HG03039 (cell line): ENCODE results near the gene DIAPH3.
"Not testable (repeated sequence)": the region's sequence is repeated elsewhere in the genome, so short reads cannot be mapped to it uniquely, and the experiment has no call there.

Experiments
- ATAC-seq: cut with Tn5 transposase; IDR thresholded peaks from one replicate; pipeline ENCODE4 v1.9.1; 2021; ENCODE audit warnings: mild to moderate bottlenecking, moderate library complexity; ENCODE audit not compliant: unreplicated experiment

Gene DIAPH3, protein sequence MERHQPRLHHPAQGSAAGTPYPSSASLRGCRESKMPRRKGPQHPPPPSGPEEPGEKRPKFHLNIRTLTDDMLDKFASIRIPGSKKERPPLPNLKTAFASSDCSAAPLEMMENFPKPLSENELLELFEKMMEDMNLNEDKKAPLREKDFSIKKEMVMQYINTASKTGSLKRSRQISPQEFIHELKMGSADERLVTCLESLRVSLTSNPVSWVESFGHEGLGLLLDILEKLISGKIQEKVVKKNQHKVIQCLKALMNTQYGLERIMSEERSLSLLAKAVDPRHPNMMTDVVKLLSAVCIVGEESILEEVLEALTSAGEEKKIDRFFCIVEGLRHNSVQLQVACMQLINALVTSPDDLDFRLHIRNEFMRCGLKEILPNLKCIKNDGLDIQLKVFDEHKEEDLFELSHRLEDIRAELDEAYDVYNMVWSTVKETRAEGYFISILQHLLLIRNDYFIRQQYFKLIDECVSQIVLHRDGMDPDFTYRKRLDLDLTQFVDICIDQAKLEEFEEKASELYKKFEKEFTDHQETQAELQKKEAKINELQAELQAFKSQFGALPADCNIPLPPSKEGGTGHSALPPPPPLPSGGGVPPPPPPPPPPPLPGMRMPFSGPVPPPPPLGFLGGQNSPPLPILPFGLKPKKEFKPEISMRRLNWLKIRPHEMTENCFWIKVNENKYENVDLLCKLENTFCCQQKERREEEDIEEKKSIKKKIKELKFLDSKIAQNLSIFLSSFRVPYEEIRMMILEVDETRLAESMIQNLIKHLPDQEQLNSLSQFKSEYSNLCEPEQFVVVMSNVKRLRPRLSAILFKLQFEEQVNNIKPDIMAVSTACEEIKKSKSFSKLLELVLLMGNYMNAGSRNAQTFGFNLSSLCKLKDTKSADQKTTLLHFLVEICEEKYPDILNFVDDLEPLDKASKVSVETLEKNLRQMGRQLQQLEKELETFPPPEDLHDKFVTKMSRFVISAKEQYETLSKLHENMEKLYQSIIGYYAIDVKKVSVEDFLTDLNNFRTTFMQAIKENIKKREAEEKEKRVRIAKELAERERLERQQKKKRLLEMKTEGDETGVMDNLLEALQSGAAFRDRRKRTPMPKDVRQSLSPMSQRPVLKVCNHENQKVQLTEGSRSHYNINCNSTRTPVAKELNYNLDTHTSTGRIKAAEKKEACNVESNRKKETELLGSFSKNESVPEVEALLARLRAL

DNA sequence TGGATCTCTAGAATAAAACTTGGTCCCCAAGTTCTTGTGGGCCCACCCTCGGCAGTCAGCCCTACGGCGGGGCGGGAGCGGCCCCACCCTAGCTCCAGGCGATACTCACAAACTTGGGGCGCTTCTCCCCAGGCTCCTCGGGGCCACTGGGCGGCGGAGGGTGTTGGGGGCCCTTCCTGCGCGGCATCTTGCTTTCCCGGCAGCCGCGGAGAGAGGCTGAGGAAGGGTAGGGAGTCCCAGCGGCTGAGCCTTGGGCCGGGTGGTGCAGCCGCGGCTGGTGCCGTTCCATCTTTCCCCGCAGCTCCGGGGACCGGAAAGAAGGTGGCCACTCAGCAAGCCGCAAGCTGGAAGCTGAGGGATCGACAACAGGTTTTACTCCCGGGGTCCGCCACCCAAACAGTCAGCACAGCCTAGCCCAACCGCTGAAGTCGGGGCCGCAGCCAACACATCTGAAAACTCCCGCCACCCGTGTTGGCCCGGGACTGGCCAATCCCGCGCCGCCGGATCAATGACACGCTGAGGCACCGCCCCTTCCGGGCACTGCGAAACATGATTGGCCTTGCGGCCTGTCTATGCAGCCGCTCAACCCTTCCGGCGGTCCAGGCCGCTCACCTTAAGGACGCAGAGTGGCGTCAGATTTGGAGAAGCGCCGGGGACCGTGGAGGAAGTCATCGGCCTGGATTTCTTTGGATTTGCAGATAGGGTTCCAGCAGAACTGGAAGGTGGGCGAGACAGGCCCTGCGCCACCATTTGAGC, at the start of gene DIAPH3:
DIAPH3 (minus strand) TSS at position 451 of the 756 bp plus-strand sequence; CDS start at position 289, 162 bp downstream.
- peak; percentile 100 for ATAC-seq

DNA sequence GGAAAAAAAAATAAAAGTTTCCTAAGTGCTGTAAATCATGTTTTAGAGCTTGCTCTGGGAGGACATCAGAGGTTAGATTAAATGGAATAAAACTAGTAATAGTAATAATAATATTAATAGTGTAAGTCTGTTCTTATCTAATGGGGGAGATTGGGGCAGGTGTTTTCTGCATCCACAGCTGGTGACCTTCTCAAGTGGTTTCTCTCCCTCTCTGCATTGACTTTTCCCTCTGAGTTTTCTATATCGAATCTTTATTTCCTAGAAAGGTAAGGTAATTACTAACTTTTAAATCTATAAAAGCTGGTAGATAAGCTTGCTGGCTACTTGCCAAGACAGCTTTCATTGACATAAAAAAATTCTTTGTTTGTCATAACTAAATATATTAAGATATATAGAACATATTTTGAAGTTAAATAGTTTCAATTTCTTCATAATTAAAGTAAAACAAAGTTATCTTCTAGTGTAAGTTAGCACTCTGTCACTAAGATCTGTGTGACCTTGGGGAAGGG, 49.6 kb upstream of the DIAPH3 start:
- ATAC-seq: no peak

DNA sequence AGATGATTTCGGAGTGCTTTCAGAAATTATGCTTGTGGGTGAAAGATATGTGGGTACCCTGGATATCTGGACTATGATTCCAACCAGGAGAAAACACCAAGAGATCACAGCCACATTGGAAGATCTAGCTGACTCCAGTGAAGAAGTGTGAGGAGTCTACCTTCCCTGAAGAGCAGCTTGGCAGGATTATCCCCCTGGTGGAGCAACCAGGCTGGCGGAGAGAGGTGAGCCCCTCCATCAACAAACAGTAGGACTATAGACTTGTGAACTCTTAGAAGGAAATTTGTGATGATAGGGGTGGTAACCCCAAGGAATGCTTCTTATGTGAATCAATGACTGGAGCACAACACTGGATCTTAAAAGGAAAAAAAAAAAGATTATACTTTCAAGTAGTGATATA, 47.8 kb upstream of the DIAPH3 start:
- no peak for ATAC-seq

DNA sequence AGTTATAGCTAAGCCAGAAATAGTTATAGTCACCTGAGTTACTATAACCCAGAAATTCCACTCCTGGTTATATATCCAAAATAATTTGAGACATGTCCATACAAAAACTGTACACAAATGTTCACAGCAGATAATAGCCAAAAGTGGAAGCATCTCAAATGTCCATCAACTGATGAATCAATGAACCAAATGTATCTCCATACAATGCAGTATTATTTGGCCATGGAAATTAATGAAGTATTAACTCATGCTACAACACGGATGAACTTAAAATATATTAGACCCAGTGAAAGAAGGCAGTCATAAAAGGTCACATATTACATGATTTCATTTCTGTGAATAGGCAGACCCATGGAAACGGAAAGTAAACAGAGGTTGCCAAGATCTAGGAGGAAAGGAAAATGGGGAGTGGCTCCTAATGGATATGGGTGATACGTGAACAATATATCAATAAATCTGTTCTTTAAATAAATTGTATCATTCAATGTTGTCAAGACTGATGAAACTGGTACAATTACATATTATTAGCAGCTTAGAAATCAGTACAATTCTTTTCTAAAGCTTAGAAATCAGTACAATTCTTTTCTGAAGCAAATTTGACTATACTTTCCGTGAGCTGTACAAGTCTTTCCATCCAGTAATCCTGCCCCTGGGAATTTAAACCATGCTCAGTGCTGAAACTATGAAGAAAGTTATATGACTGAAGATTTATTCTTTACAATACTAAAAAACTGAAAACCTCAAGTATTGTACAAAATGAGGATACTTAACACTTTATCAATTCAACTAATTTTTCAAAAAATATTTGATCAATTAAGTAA, 47.0 kb upstream of the DIAPH3 start:
- ATAC-seq: no peak

DNA sequence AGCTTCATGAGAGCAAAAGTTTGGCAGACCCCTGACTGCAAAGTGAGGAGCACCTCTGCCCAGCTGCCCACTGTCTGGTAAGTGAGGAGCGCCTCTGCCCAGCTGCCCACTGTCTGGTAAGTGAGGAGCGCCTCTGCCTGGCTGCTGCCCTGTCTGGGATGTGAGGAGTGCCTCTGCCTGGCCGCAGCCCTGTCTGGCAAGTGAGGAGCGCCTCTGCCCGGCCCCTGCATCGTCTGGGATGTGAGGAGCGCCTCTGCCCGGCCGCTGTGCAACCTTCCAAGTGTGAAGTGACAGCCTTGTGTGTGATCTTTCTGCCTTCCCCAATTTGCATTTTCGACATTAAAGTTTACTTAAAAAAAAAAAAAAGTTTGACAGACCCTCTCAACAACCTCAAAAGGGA, 41.8 kb upstream of the DIAPH3 start:
- not testable (repeated sequence) for ATAC-seq

DNA sequence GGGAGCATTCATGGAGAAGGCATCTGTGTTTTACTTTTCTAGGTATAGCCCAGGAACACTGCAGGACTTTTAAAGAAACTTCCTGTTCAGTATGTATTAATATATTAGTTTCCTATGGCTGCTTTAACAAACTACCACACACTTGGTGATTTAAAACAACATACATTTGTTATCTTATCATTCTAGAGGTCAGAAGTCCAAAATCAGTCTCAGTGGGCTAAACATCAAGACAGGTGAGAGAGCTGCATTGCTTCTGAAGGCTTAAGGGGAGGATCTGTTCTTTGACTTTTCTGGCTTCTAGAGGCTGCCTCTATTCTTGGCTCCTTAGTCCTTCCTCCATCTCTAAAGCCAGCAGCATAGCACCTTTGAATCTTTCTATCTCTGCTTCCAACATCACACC, 37.6 kb upstream of the DIAPH3 start:
- ATAC-seq: no peak

DNA sequence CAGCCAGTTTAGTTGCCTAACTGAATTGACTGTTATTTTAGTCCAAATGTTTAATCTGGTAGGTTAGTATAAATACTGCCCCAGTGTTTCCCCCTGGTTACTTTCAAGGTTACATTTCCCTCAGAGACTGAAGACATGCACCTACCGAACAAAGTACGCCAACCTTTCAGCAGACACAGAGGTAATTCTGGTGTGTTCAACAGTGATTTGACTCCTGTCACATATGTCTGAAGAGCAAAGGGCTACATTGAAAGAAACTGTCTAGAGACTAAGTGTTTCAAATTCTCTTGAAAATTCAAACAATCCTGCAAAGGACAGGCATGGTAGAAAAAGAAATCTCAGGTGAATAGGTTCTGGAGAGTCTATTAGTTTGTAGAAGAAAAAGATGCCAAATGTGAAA, 32.2 kb upstream of the DIAPH3 start:
- ATAC-seq: not testable (repeated sequence)

DNA sequence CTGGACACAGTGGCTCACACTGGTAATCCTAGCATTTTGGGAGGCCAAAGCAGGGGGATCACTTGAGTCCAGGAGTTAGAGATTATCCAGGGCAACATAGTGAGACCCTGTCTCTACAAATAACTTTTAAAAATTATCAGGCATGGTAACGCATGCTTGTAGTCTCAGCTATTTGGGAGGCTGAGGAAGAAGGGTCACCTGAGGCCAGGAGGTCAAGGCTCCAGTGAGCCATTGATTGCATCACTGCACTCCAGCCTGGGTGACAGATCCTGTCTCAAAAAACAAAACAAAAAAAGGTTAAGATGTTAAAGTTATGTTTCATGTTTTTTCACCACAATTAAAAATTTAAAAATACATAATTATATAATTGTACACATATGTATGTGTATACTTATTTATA, 19.2 kb upstream of the DIAPH3 start:
- no peak for ATAC-seq

DNA sequence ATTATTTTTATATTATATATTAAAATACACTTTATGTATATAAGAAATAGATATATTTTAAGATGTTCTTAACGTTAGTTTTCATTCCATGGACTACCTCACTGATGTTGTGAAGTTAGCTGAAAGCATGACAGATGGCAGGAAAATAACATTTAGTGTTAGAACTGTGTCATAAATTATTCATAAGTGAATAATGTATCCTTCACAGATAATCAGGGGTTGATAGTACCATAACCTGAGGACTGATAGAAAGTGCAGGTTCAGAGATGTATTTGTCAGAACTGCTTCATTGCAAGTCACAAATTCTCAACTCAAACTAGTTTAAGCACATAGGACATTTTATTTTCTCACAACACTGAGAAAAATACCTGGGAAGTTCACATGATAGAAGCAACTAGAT, 14.6 kb upstream of the DIAPH3 start:
- ATAC-seq: no peak

DNA sequence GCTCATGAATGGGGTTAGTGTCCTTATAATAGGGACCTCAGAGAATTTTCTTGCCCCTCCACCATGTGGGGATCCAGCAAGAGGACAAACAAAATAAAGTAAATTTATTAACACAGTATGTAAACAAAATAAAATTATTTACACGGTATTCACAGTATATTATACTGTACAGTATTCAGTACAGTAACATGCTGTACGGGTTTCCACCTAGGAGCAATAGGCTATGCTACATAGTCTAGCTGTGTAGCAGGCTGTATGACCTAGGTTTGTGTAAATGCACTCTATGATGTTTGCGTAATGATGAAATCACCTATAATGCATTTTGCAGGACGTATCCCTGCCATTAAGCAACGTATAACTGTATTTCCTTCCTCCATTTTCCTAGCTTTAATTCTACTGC, 11.8 kb upstream of the DIAPH3 start:
- no peak for ATAC-seq

DNA sequence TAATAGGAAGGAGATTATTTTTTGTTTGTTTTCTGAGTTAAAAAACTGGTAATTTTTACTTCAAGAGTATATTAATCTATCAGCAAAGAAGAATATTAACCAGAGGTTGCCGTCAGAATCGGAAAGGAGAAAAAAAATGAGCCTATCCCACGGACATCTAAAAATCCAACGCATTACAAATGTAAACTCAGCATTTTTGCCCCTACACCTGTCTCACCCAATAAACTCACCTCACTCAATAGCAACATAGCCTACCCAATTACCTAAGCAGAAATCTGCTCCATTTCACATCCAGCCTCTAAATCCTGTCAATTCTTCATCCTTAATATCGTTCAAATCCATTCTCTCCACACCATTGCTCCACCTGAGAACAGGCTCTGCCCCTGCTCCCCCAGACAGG, 10.4 kb upstream of the DIAPH3 start:
- ATAC-seq: no peak

DNA sequence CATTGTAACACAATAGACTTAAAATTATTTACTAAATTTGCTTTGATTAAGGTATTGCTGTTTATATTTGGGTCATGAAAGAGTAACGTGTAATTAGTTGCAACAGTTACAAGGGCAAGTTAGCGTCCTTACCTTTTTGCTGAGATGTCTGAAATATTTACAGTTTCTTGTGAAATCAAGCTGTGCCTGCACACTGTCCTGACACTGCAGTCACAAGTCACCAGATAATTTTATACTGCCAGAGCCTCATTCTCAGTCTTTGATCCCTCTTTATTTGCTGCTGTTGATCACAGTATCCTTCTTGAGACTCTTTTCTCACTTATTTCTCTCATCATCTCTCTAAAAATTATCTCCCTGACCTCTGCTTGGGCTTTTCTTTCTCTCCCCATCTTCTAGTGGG, 8.4 kb upstream of the DIAPH3 start:
- ATAC-seq: no peak

DNA sequence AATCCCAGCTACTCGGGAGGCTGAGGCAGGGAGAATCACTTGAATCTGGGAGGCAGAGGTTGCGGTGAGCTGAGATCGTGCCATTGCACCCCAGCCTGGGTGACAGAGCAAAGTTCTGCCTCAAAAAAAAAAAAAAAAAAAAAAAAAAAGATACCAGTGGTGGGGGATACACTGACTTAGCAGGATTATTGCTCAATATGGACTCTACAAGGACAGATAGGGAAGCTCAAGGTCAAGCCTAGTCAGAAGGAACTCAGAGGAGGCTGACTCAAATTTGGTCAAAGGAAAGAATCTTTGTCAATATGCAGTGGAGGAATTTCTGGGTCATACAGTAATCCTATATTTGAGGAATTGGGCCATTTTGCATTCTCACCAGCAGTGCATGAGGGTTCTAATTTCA, 6.7 kb upstream of the DIAPH3 start:
- no peak for ATAC-seq

DNA sequence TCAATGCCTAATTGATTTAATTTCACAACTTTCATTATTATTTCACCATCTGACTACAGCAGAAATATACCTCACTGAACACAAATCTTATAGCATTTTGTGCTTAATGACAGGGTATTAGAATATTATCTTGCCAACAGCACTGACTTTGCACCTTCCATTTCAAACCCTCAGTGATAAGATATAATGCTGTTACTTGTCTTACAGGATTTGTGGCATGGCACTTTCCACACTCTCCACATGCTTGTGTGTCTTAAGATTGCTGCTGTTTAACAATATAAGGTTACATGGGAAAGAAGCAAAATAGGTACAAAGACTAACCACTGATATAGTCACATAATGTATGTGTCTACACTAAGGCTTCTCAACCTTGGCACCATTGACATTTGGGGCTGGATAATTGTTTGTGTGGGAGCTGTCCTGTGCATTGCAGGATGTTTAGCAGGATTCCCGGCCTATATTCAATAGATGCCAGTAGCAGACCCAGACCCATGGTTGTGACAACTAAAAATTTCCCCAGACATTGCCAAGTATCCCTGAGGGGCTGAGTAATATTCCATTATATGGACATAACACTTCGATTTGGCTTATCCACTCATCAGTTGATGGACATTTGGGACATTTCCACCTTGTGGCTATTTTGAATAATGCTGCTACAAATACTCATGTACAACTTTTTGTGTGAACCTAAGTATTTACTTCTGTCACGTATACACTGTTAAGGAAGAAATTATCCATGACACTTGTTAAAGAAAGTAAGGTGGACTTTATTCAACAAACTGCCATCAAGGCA, 5.7 kb upstream of the DIAPH3 start:
- no peak for ATAC-seq

DNA sequence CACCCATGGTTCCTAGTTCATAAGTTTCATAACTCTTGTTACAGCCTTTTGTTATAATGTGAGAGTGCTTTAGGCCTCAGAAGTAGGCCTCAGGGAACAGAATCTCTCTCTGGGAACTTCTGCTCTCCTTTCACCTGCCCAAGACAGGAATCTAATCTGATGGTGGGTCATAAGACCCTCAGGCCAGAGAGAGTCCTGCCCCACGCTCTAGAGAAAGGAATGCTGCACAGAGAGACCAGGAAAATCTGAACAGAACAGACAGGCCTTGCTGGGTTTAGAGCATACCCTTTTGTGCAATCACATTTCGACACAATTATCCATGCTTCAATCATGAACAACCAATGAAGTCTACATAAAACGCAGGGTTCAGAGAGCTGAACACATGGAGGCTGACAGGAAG, 3.4 kb upstream of the DIAPH3 start:
- ATAC-seq: no peak

DNA sequence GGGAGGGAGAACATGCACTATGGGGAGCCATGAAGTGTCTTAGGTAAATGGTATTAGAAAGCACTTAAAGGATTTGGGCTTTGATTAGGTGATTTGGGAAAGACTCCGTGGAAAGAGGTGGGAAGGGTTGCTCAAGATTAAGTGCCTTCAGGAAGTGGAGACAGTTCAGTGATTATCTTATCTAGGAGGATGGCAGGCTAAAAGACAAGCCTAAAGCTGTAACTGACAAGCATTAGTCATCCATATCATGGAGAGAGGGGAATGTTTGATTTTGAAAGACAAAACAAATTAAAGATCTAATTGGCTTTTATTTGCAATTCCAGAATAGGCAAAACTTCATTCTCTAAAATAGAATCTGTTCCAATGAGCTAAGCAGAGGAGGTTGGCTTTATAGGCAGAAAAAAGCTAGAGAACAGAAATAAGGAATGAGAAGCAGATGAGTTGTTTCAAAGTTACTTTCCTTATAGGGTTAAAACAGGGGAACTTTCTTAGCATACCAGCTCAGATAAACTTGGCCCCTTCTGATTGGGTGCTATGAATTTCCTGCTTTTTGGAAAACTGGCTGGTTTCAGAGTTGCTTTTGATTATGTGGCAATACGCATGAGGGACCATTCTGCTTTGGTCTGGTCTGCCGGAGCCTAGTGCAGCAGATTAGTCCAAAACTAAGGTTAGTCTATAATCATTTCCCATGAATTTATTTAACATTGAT, 1.8 kb upstream of the DIAPH3 start:
- ATAC-seq: no peak

DNA sequence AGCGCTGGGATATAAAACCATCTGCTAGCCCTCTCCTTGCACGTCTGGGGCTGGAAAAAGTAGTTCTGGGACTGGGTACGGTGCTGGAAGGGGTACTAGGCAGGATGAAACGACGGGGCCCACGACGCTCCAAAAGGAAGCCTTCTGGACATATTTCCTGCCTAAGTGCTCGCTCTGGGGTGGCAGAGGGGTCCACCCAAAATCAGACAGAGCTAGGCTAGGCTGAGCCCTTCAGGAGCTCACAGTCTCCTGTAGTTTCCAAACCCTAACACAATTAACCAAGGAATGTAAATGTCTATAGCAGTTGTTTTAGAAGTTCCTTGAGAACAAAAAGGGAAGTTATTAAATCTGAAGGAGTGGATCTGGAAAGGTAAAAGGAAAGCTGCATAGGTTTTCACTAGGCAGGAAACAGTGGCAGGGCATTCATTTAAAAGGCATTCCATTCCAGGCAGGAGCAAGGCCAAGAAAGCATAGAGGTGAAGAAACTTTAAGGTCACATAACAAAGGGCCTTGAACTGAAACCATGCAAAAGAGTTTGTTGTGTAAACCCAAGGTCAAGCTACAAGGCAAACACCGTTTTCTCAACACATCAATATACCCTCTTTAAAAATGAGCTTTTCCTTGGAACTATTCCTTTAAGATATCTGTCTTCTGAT, 634 bp upstream of the DIAPH3 start:
- ATAC-seq: peak; percentile 19

DNA sequence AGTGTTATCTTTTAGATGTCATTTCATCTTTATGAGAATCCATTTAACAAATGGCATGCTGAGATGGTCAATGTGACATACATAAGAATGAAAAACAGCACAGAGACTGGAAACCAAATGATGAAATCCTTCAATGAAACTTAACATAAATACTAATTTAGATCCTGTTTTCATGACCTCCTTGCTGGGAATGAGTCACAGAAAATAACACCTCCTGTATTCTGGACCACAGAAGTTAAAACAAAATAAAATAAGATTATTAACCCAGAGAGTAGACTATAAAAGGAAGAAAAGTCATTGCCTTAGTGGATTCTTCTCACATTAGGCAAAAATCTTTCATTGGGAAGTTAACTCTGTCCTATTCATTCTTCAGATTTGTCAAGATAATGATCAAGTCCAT, 1.6 kb downstream of the DIAPH3 start:
- no peak for ATAC-seq
